Measurements from ENCODE around the gene DNAH8. TPM values are rescaled to one million over a fixed set of nuclear protein-coding genes. Genes with fewer than 3 reads are reported as not detected.

DNAH8 gene
- total RNA-seq, 2 experiments from 2014 or later = 0.03 TPM; not detected in 1

GRCh38 chr6:38722727-38723334, 7.7 kb downstream of the DNAH8 start:
- ChIA-PET POLR2A (no interaction called here), CTCF (no interaction called here)
- DNase-seq (no peak), ATAC-seq (ENCODE audit: poor library complexity) (no peak)
- H3K27me3 ChIP-seq (ENCODE audit: control insufficient read depth in 1 of 2, insufficient read depth in 2 of 2, low read length in 2 of 2) = peaks cover 14 to 15% of the 10 kb centered on the region in 2 experiments
- no peaks in the 10 kb centered on the region for H3K4me1 Mint-ChIP-seq (ENCODE audit: low read depth)
- no peak overlapping the region for H3K4me3 Mint-ChIP-seq
- H3K27ac Mint-ChIP-seq = no peak overlapping the region
- no peaks in the 10 kb centered on the region for H3K36me3 Mint-ChIP-seq (ENCODE audit: low read depth)
- no peaks in the 10 kb centered on the region for H3K9me3 Mint-ChIP-seq
- H3K27me3 Mint-ChIP-seq = peaks cover 39% of the 10 kb centered on the region
- intact Hi-C loops (cut with DNase I, micrococcal nuclease) = no loop called here
- peaks cover 0 to 3% of the 10 kb centered on the region in 2 experiments for H3K9me3 ChIP-seq (ENCODE audit: control insufficient read depth in 1 of 2, insufficient read depth in 1 of 2, low read length in 2 of 2)
- H3K4me3 ChIP-seq (ENCODE audit: low read length) = no peak overlapping the region
- no peak overlapping the region for H3K27ac ChIP-seq (ENCODE audit: low read depth in 1 of 2, low read length in 2 of 2)
- H3K4me1 ChIP-seq (ENCODE audit: insufficient read depth, low read length) = no peaks in the 10 kb centered on the region
- no peak for TF ChIP-seq CTCF (IDR thresholded peaks at IDR 0.05)
- H3K36me3 ChIP-seq (ENCODE audit: insufficient read depth, low read length) = no peaks in the 10 kb centered on the region

GRCh38 chr6:38723783-38724182, 8.7 kb downstream of the DNAH8 start:
- Mint-ChIP-seq H3K9me3 (no peaks in the 10 kb centered on the region), H3K27ac (no peak overlapping the region), H3K4me1 (ENCODE audit: low read depth) (no peaks in the 10 kb centered on the region), H3K4me3 (no peak overlapping the region), H3K36me3 (ENCODE audit: low read depth) (no peaks in the 10 kb centered on the region), H3K27me3 (peaks cover 32% of the 10 kb centered on the region)
- peaks cover 0 to 3% of the 10 kb centered on the region in 2 experiments for H3K9me3 ChIP-seq (ENCODE audit: control insufficient read depth in 1 of 2, insufficient read depth in 1 of 2, low read length in 2 of 2)
- intact Hi-C loops (cut with DNase I, micrococcal nuclease) = no loop called here
- ChIA-PET CTCF (no interaction called here), POLR2A (no interaction called here)
- no peak for TF ChIP-seq CTCF (IDR thresholded peaks at IDR 0.05)
- DNase-seq (no peak), ATAC-seq (ENCODE audit: poor library complexity) (no peak)
- H3K4me3 ChIP-seq (ENCODE audit: low read length) = no peak overlapping the region
- peaks cover 14 to 15% of the 10 kb centered on the region in 2 experiments for H3K27me3 ChIP-seq (ENCODE audit: control insufficient read depth in 1 of 2, insufficient read depth in 2 of 2, low read length in 2 of 2)
- H3K36me3 ChIP-seq (ENCODE audit: insufficient read depth, low read length) = no peaks in the 10 kb centered on the region
- H3K27ac ChIP-seq (ENCODE audit: low read depth in 1 of 2, low read length in 2 of 2) = no peak overlapping the region
- no peaks in the 10 kb centered on the region for H3K4me1 ChIP-seq (ENCODE audit: insufficient read depth, low read length)

- H3K9me3 ChIP-seq (ENCODE audit: control insufficient read depth in 1 of 2, insufficient read depth in 1 of 2, low read length in 2 of 2) = peaks cover 0 to 3% of the 10 kb centered on the region in 2 experiments
- CTCF ChIA-PET = no interaction called here
- POLR2A ChIA-PET = no interaction called here
- no peaks in the 10 kb centered on the region for H3K4me1 ChIP-seq (ENCODE audit: insufficient read depth, low read length)
- Mint-ChIP-seq H3K36me3 (ENCODE audit: low read depth) (no peaks in the 10 kb centered on the region), H3K27ac (no peak overlapping the region), H3K4me1 (ENCODE audit: low read depth) (no peaks in the 10 kb centered on the region), H3K9me3 (no peaks in the 10 kb centered on the region), H3K27me3 (peaks cover 26% of the 10 kb centered on the region), H3K4me3 (no peak overlapping the region)
- peaks cover 10 to 15% of the 10 kb centered on the region in 2 experiments for H3K27me3 ChIP-seq (ENCODE audit: control insufficient read depth in 1 of 2, insufficient read depth in 2 of 2, low read length in 2 of 2)
- intact Hi-C loops (cut with DNase I, micrococcal nuclease) = no loop called here
- TF ChIP-seq CTCF (IDR thresholded peaks at IDR 0.05) = no peak
- H3K27ac ChIP-seq (ENCODE audit: low read depth in 1 of 2, low read length in 2 of 2) = no peak overlapping the region
- DNase-seq (no peak), ATAC-seq (ENCODE audit: poor library complexity) (no peak)
- H3K36me3 ChIP-seq (ENCODE audit: insufficient read depth, low read length) = no peaks in the 10 kb centered on the region
- H3K4me3 ChIP-seq (ENCODE audit: low read length) = no peak overlapping the region
These were observed 9.2 kb downstream of the DNAH8 start for GRCh38 chr6:38724343-38724742.

Measured in CD4-positive, alpha-beta T cell (primary cell).